HepG2 (cell line): ENCODE measurements around the gene MECR. TPM values are rescaled to one million over a fixed set of nuclear protein-coding genes. Genes with fewer than 3 reads are reported as not detected.

ENCODE experiments used
- ETV5 ChIP-seq: IDR thresholded peaks from 2 replicates; pipeline ENCODE4 v1.6.1; 2018; ENCODE audit warnings: missing biosample characterization, missing genetic modification reagents, inconsistent platforms, borderline replicate concordance
- FLYWCH1 ChIP-seq: sonication (generic); formaldehyde crosslinking; IDR thresholded peaks from 2 replicates; pipeline ENCODE4 v1.8.1; 2023; ENCODE audit warnings: mild to moderate bottlenecking, missing genetic modification reagents
- FOSL1 ChIP-seq: sonication (generic); formaldehyde crosslinking; IDR thresholded peaks from 2 replicates; pipeline ENCODE4 v1.9.0; 2021; ENCODE audit warnings: missing genetic modification reagents, borderline replicate concordance
- HDAC1 ChIP-seq: sonication (generic); formaldehyde crosslinking; IDR thresholded peaks from 2 replicates; pipeline ENCODE4 v1.5.1; 2020; ENCODE audit warnings: mild to moderate bottlenecking, missing genetic modification reagents
- HNF4G ChIP-seq, 2 experiments: sonication (generic) in 1 of 2; formaldehyde crosslinking in 1 of 2; IDR thresholded peaks; 2 replicates each; pipeline versions ENCODE4 v1.4.0 to v1.6.1; 2011 to 2020; ENCODE audit warnings: borderline replicate concordance in 2 of 2, low read depth in 2 of 2, mild to moderate bottlenecking in 2 of 2, low read length in 1 of 2, missing genetic modification reagents in 1 of 2, moderate library complexity in 1 of 2
- HOXA5 ChIP-seq: sonication (generic); formaldehyde crosslinking; IDR thresholded peaks from 2 replicates; pipeline ENCODE4 v1.4.0; 2020; ENCODE audit warnings: missing genetic modification reagents
- MAX ChIP-seq: IDR thresholded peaks from 2 replicates; pipeline ENCODE4 v1.6.1; 2012; ENCODE audit warnings: inconsistent platforms
- MIER2 ChIP-seq: IDR thresholded peaks from 2 replicates; pipeline ENCODE4 v1.6.1; 2016; ENCODE audit warnings: missing biosample characterization, missing genetic modification reagents
- POLR2G ChIP-seq: fragments of 200-400 bp; formaldehyde crosslinking; IDR thresholded peaks from 2 replicates; pipeline ENCODE4 v1.6.1; 2018; ENCODE audit warnings: mild to moderate bottlenecking, low read depth, low read length, moderate library complexity
- PRMT3 ChIP-seq: sonication (generic); formaldehyde crosslinking; IDR thresholded peaks from 2 replicates; pipeline ENCODE4 v1.8.1; 2022; ENCODE audit warnings: low read depth, mild to moderate bottlenecking, moderate library complexity, missing genetic modification reagents, borderline replicate concordance
- SKI ChIP-seq: fragments of 450-650 bp; IDR thresholded peaks from one replicate; pipeline ENCODE4 v1.6.1; 2018; ENCODE audit warnings: mild to moderate bottlenecking; ENCODE audit not compliant: partially characterized antibody
- TP53 ChIP-seq: sonication (generic); formaldehyde crosslinking; conservative IDR thresholded peaks from 2 replicates; pipeline ENCODE4 v1.4.0; 2020; ENCODE audit warnings: missing genetic modification reagents
- ZMYM4 ChIP-seq: sonication (generic); formaldehyde crosslinking; IDR thresholded peaks from 2 replicates; pipeline ENCODE4 v1.8.1; 2023; ENCODE audit warnings: mild to moderate bottlenecking, missing genetic modification reagents
- ZNF232 ChIP-seq: sonication (generic); formaldehyde crosslinking; IDR thresholded peaks from 2 replicates; pipeline ENCODE4 v1.4.0; 2020; ENCODE audit warnings: missing genetic modification reagents, borderline replicate concordance
- ZNF329 ChIP-seq: sonication (generic); formaldehyde crosslinking; IDR thresholded peaks from 2 replicates; pipeline ENCODE4 v1.9.0; 2021; ENCODE audit warnings: low read depth, mild to moderate bottlenecking, missing genetic modification reagents
- polyA plus RNA-seq, 8 experiments: library from polyadenylated mRNA; depleted of rRNA in 3 of 8; stranded (reverse) in 7 of 8; unstranded in 1 of 8; fragments of >200 nt; fragmentation: Illumina TruSeq in 4 of 8; extraction: Trizol in 4 of 8; gene quantifications; 2 replicates each; pipeline versions ENCODE4 v1.2.1 to v1.2.3, GENCODE V29; 2011 to 2016; ENCODE audit warnings: low read depth in 4 of 8, missing spikeins in 1 of 8, mixed read lengths in 1 of 8; ENCODE audit not compliant: insufficient read depth in 1 of 8
- total RNA-seq, 5 experiments: library from RNA; depleted of rRNA; stranded (reverse); fragments of >200 nt; fragmentation: Illumina TruSeq; extraction: Trizol; gene quantifications; 2 replicates each; pipeline ENCODE4 v1.2.3, GENCODE V29; 2016; ENCODE audit warnings: low read depth in 1 of 5
- TF ChIP-seq, protein P1 (sequence below): sonication (generic); formaldehyde crosslinking; IDR thresholded peaks from one replicate; pipeline ENCODE4 v1.5.1; 2020; ENCODE audit warnings: mild to moderate bottlenecking, missing genetic modification reagents; ENCODE audit errors: not compliant biosample characterization
- TF ChIP-seq, protein P2 (sequence below): sonication (generic); formaldehyde crosslinking; IDR thresholded peaks from 2 replicates; pipeline ENCODE4 v1.5.0; 2020; ENCODE audit warnings: mild to moderate bottlenecking, missing genetic modification reagents, moderate library complexity
- TF ChIP-seq, protein P3 (sequence below): IDR thresholded peaks from 2 replicates; pipeline ENCODE4 v1.6.1; 2016; ENCODE audit warnings: mild to moderate bottlenecking, missing biosample characterization, missing genetic modification reagents

Gene MECR
- total and polyA plus RNA-seq, 2 of the 13 experiments (the other 11 are each of a cell fraction or from before 2014, with no cell fraction given) = 18.8 to 24.9 TPM

GRCh38 chr1:29237129-29237821, 6.5 kb upstream of the MECR start (continued):
- TF ChIP-seq, protein P1, sequence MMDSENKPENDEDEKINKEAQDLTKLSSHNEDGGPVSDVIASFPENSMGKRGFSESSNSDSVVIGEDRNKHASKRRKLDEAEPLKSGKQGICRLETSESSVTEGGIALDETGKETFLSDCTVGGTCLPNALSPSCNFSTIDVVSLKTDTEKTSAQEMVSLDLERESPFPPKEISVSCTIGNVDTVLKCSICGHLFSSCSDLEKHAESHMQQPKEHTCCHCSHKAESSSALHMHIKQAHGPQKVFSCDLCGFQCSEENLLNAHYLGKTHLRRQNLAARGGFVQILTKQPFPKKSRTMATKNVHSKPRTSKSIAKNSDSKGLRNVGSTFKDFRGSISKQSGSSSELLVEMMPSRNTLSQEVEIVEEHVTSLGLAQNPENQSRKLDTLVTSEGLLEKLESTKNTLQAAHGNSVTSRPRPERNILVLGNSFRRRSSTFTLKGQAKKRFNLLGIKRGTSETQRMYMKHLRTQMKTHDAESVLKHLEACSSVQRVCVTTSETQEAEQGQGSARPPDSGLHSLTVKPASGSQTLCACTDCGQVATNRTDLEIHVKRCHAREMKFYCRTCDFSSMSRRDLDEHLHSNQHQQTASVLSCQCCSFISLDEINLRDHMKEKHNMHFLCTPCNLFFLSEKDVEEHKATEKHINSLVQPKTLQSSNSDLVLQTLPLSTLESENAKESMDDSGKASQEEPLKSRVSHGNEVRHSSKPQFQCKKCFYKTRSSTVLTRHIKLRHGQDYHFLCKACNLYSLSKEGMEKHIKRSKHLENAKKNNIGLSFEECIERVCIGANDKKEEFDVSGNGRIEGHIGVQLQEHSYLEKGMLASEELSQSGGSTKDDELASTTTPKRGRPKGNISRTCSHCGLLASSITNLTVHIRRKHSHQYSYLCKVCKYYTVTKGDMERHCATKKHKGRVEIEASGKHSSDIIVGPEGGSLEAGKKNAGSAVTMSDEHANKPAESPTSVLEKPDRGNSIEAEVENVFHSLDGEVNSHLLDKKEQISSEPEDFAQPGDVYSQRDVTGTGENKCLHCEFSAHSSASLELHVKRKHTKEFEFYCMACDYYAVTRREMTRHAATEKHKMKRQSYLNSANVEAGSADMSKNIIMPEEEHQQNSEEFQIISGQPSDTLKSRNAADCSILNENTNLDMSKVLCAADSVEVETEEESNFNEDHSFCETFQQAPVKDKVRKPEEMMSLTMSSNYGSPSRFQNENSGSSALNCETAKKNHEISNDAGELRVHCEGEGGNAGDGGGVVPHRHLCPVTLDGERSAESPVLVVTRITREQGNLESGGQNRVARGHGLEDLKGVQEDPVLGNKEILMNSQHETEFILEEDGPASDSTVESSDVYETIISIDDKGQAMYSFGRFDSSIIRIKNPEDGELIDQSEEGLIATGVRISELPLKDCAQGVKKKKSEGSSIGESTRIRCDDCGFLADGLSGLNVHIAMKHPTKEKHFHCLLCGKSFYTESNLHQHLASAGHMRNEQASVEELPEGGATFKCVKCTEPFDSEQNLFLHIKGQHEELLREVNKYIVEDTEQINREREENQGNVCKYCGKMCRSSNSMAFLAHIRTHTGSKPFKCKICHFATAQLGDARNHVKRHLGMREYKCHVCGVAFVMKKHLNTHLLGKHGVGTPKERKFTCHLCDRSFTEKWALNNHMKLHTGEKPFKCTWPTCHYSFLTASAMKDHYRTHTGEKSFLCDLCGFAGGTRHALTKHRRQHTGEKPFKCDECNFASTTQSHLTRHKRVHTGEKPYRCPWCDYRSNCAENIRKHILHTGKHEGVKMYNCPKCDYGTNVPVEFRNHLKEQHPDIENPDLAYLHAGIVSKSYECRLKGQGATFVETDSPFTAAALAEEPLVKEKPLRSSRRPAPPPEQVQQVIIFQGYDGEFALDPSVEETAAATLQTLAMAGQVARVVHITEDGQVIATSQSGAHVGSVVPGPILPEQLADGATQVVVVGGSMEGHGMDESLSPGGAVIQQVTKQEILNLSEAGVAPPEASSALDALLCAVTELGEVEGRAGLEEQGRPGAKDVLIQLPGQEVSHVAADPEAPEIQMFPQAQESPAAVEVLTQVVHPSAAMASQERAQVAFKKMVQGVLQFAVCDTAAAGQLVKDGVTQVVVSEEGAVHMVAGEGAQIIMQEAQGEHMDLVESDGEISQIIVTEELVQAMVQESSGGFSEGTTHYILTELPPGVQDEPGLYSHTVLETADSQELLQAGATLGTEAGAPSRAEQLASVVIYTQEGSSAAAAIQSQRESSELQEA = peak; percentile 46
- TF ChIP-seq SKI (peak; percentile 56), ETV5 (CRISPR knock-in tag) (peak; percentile 42; the same call in 1 of the 2 replicates), PRMT3 (CRISPR knock-in tag) (no peak), MIER2 (CRISPR knock-in tag) (no peak), HNF4G (IDR thresholded peaks at IDR 0.05; ENCODE audit: borderline replicate concordance, low read depth, low read length) (no peak), HNF4G (CRISPR knock-in tag; IDR thresholded peaks at IDR 0.05; ENCODE audit: borderline replicate concordance, low read depth) (peak; percentile 27; the same call in 1 of the 2 replicates), ZNF232 (0 out of 2 replicates have a peak, but pooled peaks have one; percentile 20), ZNF329 (no peak), MAX (peak; percentile 72), FOSL1 (CRISPR knock-in tag) (no peak), ZMYM4 (CRISPR knock-in tag) (peak; percentile 12; the same call in 1 of the 2 replicates), POLR2G (peak; percentile 51; the same call in 1 of the 2 replicates), HOXA5 (CRISPR knock-in tag) (0 out of 2 replicates have a peak, but pooled peaks have one; percentile 18), TP53 (CRISPR knock-in tag) (no peak), HDAC1 (CRISPR knock-in tag) (peak; percentile 51), FLYWCH1 (no peak)
- TF ChIP-seq, protein P2, sequence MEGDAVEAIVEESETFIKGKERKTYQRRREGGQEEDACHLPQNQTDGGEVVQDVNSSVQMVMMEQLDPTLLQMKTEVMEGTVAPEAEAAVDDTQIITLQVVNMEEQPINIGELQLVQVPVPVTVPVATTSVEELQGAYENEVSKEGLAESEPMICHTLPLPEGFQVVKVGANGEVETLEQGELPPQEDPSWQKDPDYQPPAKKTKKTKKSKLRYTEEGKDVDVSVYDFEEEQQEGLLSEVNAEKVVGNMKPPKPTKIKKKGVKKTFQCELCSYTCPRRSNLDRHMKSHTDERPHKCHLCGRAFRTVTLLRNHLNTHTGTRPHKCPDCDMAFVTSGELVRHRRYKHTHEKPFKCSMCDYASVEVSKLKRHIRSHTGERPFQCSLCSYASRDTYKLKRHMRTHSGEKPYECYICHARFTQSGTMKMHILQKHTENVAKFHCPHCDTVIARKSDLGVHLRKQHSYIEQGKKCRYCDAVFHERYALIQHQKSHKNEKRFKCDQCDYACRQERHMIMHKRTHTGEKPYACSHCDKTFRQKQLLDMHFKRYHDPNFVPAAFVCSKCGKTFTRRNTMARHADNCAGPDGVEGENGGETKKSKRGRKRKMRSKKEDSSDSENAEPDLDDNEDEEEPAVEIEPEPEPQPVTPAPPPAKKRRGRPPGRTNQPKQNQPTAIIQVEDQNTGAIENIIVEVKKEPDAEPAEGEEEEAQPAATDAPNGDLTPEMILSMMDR (CRISPR knock-in tag) = peak; percentile 28; the same call in 1 of the 2 replicates
- TF ChIP-seq, protein P3, sequence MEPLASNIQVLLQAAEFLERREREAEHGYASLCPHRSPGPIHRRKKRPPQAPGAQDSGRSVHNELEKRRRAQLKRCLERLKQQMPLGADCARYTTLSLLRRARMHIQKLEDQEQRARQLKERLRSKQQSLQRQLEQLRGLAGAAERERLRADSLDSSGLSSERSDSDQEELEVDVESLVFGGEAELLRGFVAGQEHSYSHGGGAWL (CRISPR knock-in tag) = no peak
